GM12875 (cell line): Measurements from ENCODE around the gene AP4M1.

Experiments used
- H3K4me3 ChIP-seq: one replicate; pipeline ENCODE4 v1.5.1; 2011; ENCODE audit warnings: low read depth, low read length, control low read depth
- CTCF ChIP-seq: IDR thresholded peaks from 2 replicates; pipeline ENCODE4 v1.5.1; 2011; ENCODE audit warnings: low read depth, mild to moderate bottlenecking, control low read depth, inconsistent platforms, low read length, moderate library complexity, borderline replicate concordance; ENCODE audit not compliant: insufficient read depth

Gene AP4M1

GRCh38 chr7:100101016-100101862, at the start of gene AP4M1, which contains the start of gene MCM7:
AP4M1 (plus strand) TSS chr7:100101643; CDS start chr7:100101715, 72 bp downstream.
MCM7 (minus strand) TSS chr7:100101397; CDS start chr7:100101294, 103 bp downstream.
- no peak for TF ChIP-seq CTCF

GRCh38 chr7:100053215-100053614, 48.2 kb upstream of the AP4M1 start:
- no peak overlapping the region for H3K4me3 ChIP-seq
- 0 out of 2 replicates have a peak, but pooled peaks have one; percentile 9 for TF ChIP-seq CTCF

More at GRCh38 chr7:100101016-100101862, at the start of gene AP4M1, which contains the start of gene MCM7:
- H3K4me3 ChIP-seq: peak within 1 kb of the TSS; percentile 82

- no peak overlapping the region for H3K4me3 ChIP-seq
- TF ChIP-seq CTCF: no peak
Measured at GRCh38 chr7:100057006-100057405, 44.4 kb upstream of the AP4M1 start.

- TF ChIP-seq CTCF: no peak
- no peak overlapping the region for H3K4me3 ChIP-seq
Measured at GRCh38 chr7:100059251-100059739, 42.1 kb upstream of the AP4M1 start.

GRCh38 chr7:100061518-100062193, 39.8 kb upstream of the AP4M1 start:
- TF ChIP-seq CTCF: no peak

GRCh38 chr7:100063376-100063775, 38.1 kb upstream of the AP4M1 start:
- no peak for TF ChIP-seq CTCF
- H3K4me3 ChIP-seq: no peak overlapping the region

More at GRCh38 chr7:100061518-100062193, 39.8 kb upstream of the AP4M1 start:
- no peak overlapping the region for H3K4me3 ChIP-seq

- no peak for TF ChIP-seq CTCF
- no peak overlapping the region for H3K4me3 ChIP-seq
Measured at GRCh38 chr7:100064162-100064561, 37.3 kb upstream of the AP4M1 start.
